ENCODE data around the gene GALNT12. TPM values are rescaled to one million over a fixed set of nuclear protein-coding genes. Genes with fewer than 3 reads are reported as not detected.

Gene GALNT12
- total RNA-seq, 1 donor from 2014 or later = 10.2 TPM

GRCh38 chr9:98883276-98883675 lies 75.8 kb downstream of the GALNT12 start:
- no peak for DNase-seq (ENCODE audit: low read depth)
- no peaks in the 10 kb centered on the region for H3K36me3 ChIP-seq (ENCODE audit: control insufficient read depth, insufficient read depth, low read length)
- H3K4me3 ChIP-seq (ENCODE audit: low read depth, low read length) = no peak overlapping the region
- H3K27me3 ChIP-seq (ENCODE audit: control insufficient read depth, insufficient read depth, low read length) = peaks cover 9% of the 10 kb centered on the region
- no peak for TF ChIP-seq CTCF (IDR thresholded peaks at IDR 0.05; ENCODE audit: insufficient read depth, low read length, poor library complexity, severe bottlenecking)

GRCh38 chr9:98884849-98885248 lies 77.4 kb downstream of the GALNT12 start:
- DNase-seq (ENCODE audit: low read depth) = no peak
- no peak overlapping the region for H3K4me3 ChIP-seq (ENCODE audit: low read depth, low read length)
- no peaks in the 10 kb centered on the region for H3K36me3 ChIP-seq (ENCODE audit: control insufficient read depth, insufficient read depth, low read length)
- no peak for TF ChIP-seq CTCF (IDR thresholded peaks at IDR 0.05; ENCODE audit: insufficient read depth, low read length, poor library complexity, severe bottlenecking)
- H3K27me3 ChIP-seq (ENCODE audit: control insufficient read depth, insufficient read depth, low read length) = peaks cover 10% of the 10 kb centered on the region

GRCh38 chr9:98885575-98886295 lies 78.3 kb downstream of the GALNT12 start:
- H3K36me3 ChIP-seq (ENCODE audit: control insufficient read depth, insufficient read depth, low read length) = no peaks in the 10 kb centered on the region
- no peak for TF ChIP-seq CTCF (IDR thresholded peaks at IDR 0.05; ENCODE audit: insufficient read depth, low read length, poor library complexity, severe bottlenecking)
- no peak for DNase-seq (ENCODE audit: low read depth)
- H3K4me3 ChIP-seq (ENCODE audit: low read depth, low read length) = no peak overlapping the region
- peaks cover 2% of the 10 kb centered on the region for H3K27me3 ChIP-seq (ENCODE audit: control insufficient read depth, insufficient read depth, low read length)

GRCh38 chr9:98886691-98887229 lies 79.3 kb downstream of the GALNT12 start:
- Histone ChIP-seq H3K27me3 (ENCODE audit: control insufficient read depth, insufficient read depth, low read length) (peaks cover 2% of the 10 kb centered on the region), H3K36me3 (ENCODE audit: control insufficient read depth, insufficient read depth, low read length) (no peaks in the 10 kb centered on the region), H3K4me3 (ENCODE audit: low read depth, low read length) (no peak overlapping the region)
- TF ChIP-seq CTCF (IDR thresholded peaks at IDR 0.05; ENCODE audit: insufficient read depth, low read length, poor library complexity, severe bottlenecking) = no peak
- DNase-seq (ENCODE audit: low read depth) = no peak

GRCh38 chr9:98887918-98888510 lies 80.5 kb downstream of the GALNT12 start:
- Histone ChIP-seq H3K27me3 (ENCODE audit: control insufficient read depth, insufficient read depth, low read length) (peaks cover 2% of the 10 kb centered on the region), H3K36me3 (ENCODE audit: control insufficient read depth, insufficient read depth, low read length) (no peaks in the 10 kb centered on the region), H3K4me3 (ENCODE audit: low read depth, low read length) (no peak overlapping the region)
- no peak for DNase-seq (ENCODE audit: low read depth)
- TF ChIP-seq CTCF (IDR thresholded peaks at IDR 0.05; ENCODE audit: insufficient read depth, low read length, poor library complexity, severe bottlenecking) = no peak
